ENCODE results near the gene DNM1.
"Not testable (repeated sequence)": the region's sequence is repeated elsewhere in the genome, so short reads cannot be mapped to it uniquely, and the experiment has no call there.

The DNM1 gene

GRCh38 chr9:128225770-128226411, 22.7 kb downstream of the DNM1 start:
- no peak for DNase-seq (ENCODE audit: low spot score)

- DNase-seq (ENCODE audit: low spot score): no peak
Observed at GRCh38 chr9:128226412-128226801, 23.2 kb downstream of the DNM1 start.

- not testable (repeated sequence) for DNase-seq (ENCODE audit: low spot score)
Observed at GRCh38 chr9:128230897-128231296, 27.7 kb downstream of the DNM1 start.

- no peak for DNase-seq (ENCODE audit: low spot score)
Observed at GRCh38 chr9:128231638-128232527, 28.7 kb downstream of the DNM1 start.

GRCh38 chr9:128232528-128233428, 29.6 kb downstream of the DNM1 start:
- DNase-seq (ENCODE audit: low spot score): no peak

GRCh38 chr9:128233817-128234406, 30.7 kb downstream of the DNM1 start:
- DNase-seq (ENCODE audit: low spot score): no peak

GRCh38 chr9:128242124-128242523, 38.9 kb downstream of the DNM1 start:
- no peak for DNase-seq (ENCODE audit: low spot score)

GRCh38 chr9:128242828-128243214, 39.6 kb downstream of the DNM1 start:
- peak; percentile 85 for DNase-seq (ENCODE audit: low spot score)

DNA sequence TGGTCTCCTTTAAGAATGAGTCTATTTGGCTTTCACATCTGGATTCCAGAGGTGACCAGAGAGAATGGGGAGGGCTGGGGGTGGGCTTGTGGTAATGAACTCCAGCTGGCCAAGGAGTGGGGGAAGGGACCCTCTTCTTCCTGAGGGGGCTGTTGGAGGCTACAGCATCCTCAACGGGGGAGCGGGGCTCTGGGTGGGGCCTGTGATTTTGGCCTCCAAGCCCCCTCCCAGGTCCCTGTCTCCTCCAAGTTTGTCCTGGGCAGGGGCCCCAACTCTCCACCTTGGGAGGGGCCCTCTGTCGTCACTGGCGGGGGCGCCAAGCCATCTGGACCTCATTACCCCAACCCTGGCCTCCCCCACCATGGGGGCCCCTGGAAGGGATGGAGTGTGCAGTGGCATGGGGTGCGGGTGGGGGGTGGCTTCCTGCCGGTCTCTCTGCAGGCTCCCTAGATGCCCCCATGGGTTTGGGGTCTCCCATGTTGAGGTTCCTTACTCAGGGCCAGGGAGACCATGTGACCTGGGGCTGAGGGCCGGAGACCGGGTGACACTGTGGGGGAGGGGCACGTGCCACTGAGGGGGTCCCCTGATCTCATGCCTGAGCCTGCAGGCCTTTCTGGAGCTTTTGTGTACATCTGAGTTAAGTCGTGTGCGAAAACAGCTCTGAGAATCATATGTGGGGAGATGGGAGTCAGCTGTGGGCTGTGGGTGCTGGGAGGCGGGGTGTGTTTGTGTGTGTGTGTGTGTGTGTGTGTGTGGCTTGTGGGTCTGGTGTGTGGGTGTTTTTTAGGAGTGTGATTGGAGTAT, 40.2 kb downstream of the DNM1 start:
- DNase-seq (ENCODE audit: low spot score): peak; percentile 90

DNA sequence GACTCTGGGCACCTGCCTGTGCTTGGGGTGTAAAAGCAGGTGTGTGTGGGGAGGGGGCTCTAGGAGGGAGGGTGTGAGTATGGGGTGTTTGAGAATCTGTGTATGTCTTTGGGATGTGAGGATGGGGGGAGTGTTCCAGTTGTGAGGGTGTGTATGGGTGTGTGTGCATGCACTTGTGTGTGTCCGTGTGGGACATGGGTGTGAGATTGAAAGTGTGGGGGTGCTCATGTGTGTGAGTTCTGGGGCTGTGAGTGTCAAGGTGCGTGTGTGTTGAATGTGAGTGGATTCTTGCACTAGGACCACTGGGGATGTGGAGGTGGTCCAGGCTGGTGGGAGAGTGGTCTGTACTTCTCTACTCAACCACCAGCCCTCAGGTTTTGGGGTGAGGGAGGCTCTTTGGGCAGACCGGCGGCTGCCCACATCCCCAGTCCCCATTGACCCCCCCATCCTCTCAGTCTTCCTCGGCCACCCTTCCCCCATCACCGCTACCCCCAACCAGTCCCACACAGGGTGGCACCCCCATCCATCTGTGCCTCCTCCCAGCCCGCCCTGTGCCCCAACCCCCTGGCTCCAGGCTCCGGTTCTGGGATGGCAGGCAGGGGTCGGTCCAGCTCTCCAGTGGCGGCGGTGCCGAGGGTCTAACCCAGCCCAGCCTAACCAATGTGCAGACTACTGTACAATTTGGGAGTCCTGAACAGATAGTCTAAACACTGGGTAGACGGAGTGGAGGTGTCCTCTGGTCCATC, 41.1 kb downstream of the DNM1 start:
- no peak for DNase-seq (ENCODE audit: low spot score)

DNA sequence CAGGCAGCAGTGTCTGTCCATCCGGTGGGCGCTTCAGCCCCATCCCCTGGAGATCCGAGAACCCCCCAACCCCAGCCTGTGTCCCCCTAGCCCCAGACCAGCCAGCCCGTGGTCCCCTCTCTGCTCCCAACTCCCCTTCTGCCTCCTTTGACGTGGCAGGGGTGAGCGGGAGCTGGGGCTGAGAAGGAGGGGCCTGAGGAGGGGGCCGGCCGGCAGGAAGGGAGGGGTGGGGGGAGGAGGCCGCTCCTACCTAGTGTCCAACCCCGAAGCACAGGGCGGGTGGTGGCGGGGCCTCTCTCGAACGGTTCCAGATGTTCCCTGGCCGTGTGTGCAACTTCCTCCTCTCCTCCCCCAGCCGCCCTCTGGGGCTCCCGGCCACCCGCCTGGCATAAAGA, 41.7 kb downstream of the DNM1 start:
- peak; percentile 94 for DNase-seq (ENCODE audit: low spot score)

GRCh38 chr9:128245421-128246151, 42.4 kb downstream of the DNM1 start:
- peak; percentile 87 for DNase-seq (ENCODE audit: low spot score)

DNA sequence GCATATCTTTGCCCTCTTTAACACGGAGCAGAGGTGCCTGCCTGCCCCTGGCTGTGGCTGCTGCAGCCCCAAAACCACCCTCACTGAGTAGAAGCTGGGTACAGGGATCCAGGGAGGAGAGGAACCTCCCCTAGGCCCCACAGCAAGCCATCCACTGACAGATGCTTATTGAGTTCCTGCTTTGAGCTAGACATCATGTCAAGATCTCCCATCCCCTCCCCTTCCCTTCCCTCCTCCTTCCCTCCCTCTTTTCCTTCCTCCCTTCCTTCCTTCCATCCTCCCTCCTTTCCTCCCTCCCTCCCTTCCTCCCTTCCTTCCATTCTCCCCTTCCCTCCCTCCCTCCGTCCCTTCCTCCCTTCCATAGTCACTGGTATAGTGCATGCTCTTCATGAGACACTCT, 43.3 kb downstream of the DNM1 start:
- no peak for DNase-seq (ENCODE audit: low spot score)

DNA sequence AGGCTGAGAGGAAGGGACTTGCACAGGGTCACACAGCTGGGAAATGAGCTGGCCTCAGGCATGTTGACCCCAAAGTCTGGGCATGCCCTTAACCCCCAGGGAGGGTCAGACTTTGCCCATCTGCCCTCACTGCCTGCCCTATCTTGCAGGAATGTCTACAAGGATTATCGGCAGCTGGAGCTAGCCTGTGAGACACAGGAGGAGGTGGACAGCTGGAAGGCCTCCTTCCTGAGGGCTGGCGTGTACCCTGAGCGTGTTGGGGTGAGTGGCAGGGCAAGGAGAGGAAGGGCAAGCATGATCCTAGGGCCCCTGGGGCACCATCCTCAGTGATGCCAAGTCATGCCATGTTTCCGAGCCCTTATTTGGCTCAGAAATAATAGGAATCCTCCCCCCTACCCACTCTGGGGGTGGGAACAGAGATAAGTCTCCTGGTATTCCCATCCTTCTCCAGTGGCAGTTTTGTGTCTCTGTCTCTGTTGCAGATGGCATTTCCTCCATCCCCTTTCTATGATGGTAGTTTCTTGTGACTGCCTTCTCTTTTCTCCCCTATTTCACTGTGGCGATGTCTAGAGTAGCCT, 44.1 kb downstream of the DNM1 start:
- no peak for DNase-seq (ENCODE audit: low spot score)

- no peak for DNase-seq (ENCODE audit: low spot score)
Observed at GRCh38 chr9:128249558-128249907, 46.4 kb downstream of the DNM1 start.

DNA sequence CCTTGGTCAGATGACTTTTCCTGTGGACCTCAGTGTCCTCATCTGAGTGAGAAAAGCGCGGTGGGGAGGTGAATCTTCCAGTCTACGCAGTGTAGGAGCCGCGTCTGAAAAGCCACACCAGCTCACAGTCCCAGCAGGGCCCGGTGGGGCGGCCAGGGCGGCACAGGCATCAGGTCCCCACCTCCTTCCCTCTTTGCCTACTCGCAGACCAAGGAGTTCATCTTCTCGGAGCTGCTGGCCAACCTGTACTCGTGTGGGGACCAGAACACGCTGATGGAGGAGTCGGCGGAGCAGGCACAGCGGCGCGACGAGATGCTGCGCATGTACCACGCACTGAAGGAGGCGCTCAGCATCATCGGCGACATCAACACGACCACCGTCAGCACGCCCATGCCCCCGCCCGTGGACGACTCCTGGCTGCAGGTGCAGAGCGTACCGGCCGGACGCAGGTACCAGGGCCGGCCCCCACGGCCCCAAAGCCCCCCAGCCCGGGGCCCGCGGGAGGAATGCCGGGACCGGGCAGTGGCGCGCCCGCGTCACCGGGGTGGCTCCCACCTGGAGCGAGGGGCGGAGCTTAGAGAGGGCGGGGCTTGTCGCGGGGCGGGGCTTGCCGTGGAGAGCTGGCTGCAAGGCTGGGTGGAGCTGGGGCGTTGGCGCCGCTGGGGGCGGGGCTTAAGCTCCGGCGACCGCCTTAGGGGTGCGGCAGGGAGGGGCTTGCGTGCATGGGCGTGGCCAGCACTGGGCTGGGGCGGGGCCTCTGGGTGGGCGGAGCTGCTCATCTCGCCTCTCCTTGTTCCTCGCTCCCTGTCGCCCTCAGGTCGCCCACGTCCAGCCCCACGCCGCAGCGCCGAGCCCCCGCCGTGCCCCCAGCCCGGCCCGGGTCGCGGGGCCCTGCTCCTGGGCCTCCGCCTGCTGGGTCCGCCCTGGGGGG, 47.0 kb downstream of the DNM1 start:
- peak; percentile 87 for DNase-seq (ENCODE audit: low spot score)

GRCh38 chr9:128250839-128251731, 47.9 kb downstream of the DNM1 start:
- no peak for DNase-seq (ENCODE audit: low spot score)

All from left forelimb (tissue), 1 donor.